Measurements from ENCODE around the gene GARNL3.

DNA sequence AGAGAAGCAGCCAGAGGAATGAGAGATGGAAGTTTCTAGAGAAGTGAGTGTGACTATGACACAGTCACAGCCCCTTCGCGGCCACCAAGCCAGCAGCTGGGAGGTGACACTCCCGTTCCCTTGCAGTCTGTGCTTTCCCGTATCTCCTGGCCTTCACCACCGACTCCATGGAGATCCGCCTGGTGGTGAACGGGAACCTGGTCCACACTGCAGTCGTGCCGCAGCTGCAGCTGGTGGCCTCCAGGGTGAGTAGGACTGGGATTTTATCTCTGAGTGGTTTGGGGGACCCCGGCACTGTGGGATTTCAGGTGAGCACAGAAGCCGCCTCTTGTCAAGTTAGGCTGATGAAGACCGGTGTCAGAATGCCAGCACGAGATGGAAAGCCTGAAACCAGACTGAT lies 120.3 kb downstream of the GARNL3 start:
- TF ChIP-seq, protein P1, sequence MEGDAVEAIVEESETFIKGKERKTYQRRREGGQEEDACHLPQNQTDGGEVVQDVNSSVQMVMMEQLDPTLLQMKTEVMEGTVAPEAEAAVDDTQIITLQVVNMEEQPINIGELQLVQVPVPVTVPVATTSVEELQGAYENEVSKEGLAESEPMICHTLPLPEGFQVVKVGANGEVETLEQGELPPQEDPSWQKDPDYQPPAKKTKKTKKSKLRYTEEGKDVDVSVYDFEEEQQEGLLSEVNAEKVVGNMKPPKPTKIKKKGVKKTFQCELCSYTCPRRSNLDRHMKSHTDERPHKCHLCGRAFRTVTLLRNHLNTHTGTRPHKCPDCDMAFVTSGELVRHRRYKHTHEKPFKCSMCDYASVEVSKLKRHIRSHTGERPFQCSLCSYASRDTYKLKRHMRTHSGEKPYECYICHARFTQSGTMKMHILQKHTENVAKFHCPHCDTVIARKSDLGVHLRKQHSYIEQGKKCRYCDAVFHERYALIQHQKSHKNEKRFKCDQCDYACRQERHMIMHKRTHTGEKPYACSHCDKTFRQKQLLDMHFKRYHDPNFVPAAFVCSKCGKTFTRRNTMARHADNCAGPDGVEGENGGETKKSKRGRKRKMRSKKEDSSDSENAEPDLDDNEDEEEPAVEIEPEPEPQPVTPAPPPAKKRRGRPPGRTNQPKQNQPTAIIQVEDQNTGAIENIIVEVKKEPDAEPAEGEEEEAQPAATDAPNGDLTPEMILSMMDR (IDR thresholded peaks at IDR 0.05), result no peak
- no peak for TF ChIP-seq POLR2AphosphoS5 (IDR thresholded peaks at IDR 0.05)

Measured in gastroesophageal sphincter (tissue), 3 donors.